Neural progenitor cell (in vitro differentiated cells): ENCODE measurements around the gene ZFAND5. TPM values are rescaled to one million over a fixed set of nuclear protein-coding genes. Genes with fewer than 3 reads are reported as not detected.

Source experiments
- DNase-seq: peaks from one replicate; pipeline ENCODE4 v3.0.0-alpha.2; 2016; ENCODE audit warnings: low spot score
- H2AFZ ChIP-seq: fragments of 200-600 bp; sonication (generic); replicated peaks from 2 replicates; pipeline ENCODE4 v1.6.1; 2016; ENCODE audit warnings: antibody characterized with exemption
- H3F3A ChIP-seq: fragments of 200-600 bp; sonication (generic); 2 replicates; pipeline ENCODE4 v1.6.1; 2016; ENCODE audit warnings: antibody characterized with exemption, low read depth
- H3K27ac ChIP-seq: fragments of 200-600 bp; sonication (generic); 2 replicates; pipeline ENCODE4 v1.5.1; 2016; ENCODE audit warnings: mild to moderate bottlenecking
- H3K27me3 ChIP-seq: fragments of 200-600 bp; sonication (generic); 2 replicates; pipeline ENCODE4 v1.6.1; 2016; ENCODE audit warnings: mild to moderate bottlenecking, moderate library complexity
- H3K36me3 ChIP-seq: fragments of 200-600 bp; sonication (generic); 2 replicates; pipeline ENCODE4 v1.5.1; 2016
- H3K4me1 ChIP-seq: fragments of 200-600 bp; sonication (generic); 2 replicates; pipeline ENCODE4 v1.6.1; 2016; ENCODE audit warnings: mixed run types
- H3K4me2 ChIP-seq: fragments of 200-600 bp; sonication (generic); 2 replicates; pipeline ENCODE4 v1.6.1; 2016
- H3K4me3 ChIP-seq: fragments of 200-600 bp; sonication (generic); 2 replicates; pipeline ENCODE4 v1.5.1; 2016
- H3K79me2 ChIP-seq: fragments of 200-600 bp; sonication (generic); 2 replicates; pipeline ENCODE4 v1.6.1; 2016; ENCODE audit warnings: low read depth
- H3K9ac ChIP-seq: fragments of 200-600 bp; sonication (generic); 2 replicates; pipeline ENCODE4 v1.6.1; 2016
- H3K9me3 ChIP-seq: fragments of 200-600 bp; sonication (generic); 2 replicates; pipeline ENCODE4 v1.5.1; 2016; ENCODE audit warnings: low read depth
- H4K20me1 ChIP-seq: fragments of 200-600 bp; sonication (generic); 2 replicates; pipeline ENCODE4 v1.6.1; 2016; ENCODE audit warnings: low read depth
- H3K27ac Mint-ChIP-seq: 3 replicates; pipeline ENCODE4 v1.8.0; 2021; ENCODE audit warnings: mixed read lengths
- H3K27me3 Mint-ChIP-seq: 2 replicates; pipeline ENCODE4 v1.8.0; 2022; ENCODE audit warnings: low read depth, mild to moderate bottlenecking, inconsistent platforms, moderate library complexity, mixed read lengths; ENCODE audit not compliant: insufficient read depth
- H3K36me3 Mint-ChIP-seq: 3 replicates; pipeline ENCODE4 v1.8.0; 2021; ENCODE audit warnings: mixed read lengths
- H3K4me1 Mint-ChIP-seq: 3 replicates; pipeline ENCODE4 v1.8.0; 2021; ENCODE audit warnings: mixed read lengths
- H3K4me3 Mint-ChIP-seq: 3 replicates; pipeline ENCODE4 v1.8.0; 2021; ENCODE audit warnings: mild to moderate bottlenecking, moderate library complexity, mixed read lengths
- H3K9me3 Mint-ChIP-seq: 3 replicates; pipeline ENCODE4 v1.8.0; 2020; ENCODE audit warnings: mixed read lengths
- EZH2 ChIP-seq: fragments of 200-600 bp; sonication (generic); IDR thresholded peaks from 2 replicates; pipeline ENCODE4 v1.6.1; 2017; ENCODE audit warnings: antibody characterized with exemption, mild to moderate bottlenecking, moderate library complexity
- EZH2phosphoT487 ChIP-seq: fragments of 200-600 bp; sonication (generic); IDR thresholded peaks from 2 replicates; pipeline ENCODE4 v1.6.1; 2017; ENCODE audit warnings: antibody characterized with exemption
- total RNA-seq: library from RNA; depleted of rRNA; stranded (reverse); fragments of >200 nt; gene quantifications from 2 replicates; pipeline ENCODE4 v1.2.3, GENCODE V29; 2015; ENCODE audit warnings: low replicate concordance
- TF ChIP-seq, protein P1 (sequence below): fragments of 200-600 bp; sonication (generic); IDR thresholded peaks from 2 replicates; pipeline ENCODE4 v1.5.1; 2017; ENCODE audit warnings: antibody characterized with exemption, mild to moderate bottlenecking

Gene ZFAND5
- total RNA-seq, 1 donor from 2014 or later = 162 TPM

GRCh38 chr9:72352911-72353388 is 12.1 kb downstream of the ZFAND5 start:
- Histone ChIP-seq H3F3A (peaks cover 48% of the 10 kb centered on the region), H2AFZ (no peak overlapping the region), H3K27me3 (no peaks in the 10 kb centered on the region), H4K20me1 (peaks cover 28% of the 10 kb centered on the region), H3K9ac (no peak overlapping the region), H3K4me1 (no peaks in the 10 kb centered on the region), H3K36me3 (peaks cover 21% of the 10 kb centered on the region), H3K4me2 (no peak overlapping the region), H3K27ac (no peak overlapping the region), H3K9me3 (no peaks in the 10 kb centered on the region), H3K4me3 (no peak overlapping the region), H3K79me2 (peaks cover 33% of the 10 kb centered on the region)
- DNase-seq = no peak
- Mint-ChIP-seq H3K27ac (no peak overlapping the region), H3K27me3 (no peaks in the 10 kb centered on the region), H3K4me1 (peaks cover 14% of the 10 kb centered on the region), H3K4me3 (no peak overlapping the region), H3K36me3 (peaks cover 37% of the 10 kb centered on the region), H3K9me3 (no peaks in the 10 kb centered on the region)
- TF ChIP-seq EZH2phosphoT487 (no peak), EZH2 (no peak)
- TF ChIP-seq, protein P1, sequence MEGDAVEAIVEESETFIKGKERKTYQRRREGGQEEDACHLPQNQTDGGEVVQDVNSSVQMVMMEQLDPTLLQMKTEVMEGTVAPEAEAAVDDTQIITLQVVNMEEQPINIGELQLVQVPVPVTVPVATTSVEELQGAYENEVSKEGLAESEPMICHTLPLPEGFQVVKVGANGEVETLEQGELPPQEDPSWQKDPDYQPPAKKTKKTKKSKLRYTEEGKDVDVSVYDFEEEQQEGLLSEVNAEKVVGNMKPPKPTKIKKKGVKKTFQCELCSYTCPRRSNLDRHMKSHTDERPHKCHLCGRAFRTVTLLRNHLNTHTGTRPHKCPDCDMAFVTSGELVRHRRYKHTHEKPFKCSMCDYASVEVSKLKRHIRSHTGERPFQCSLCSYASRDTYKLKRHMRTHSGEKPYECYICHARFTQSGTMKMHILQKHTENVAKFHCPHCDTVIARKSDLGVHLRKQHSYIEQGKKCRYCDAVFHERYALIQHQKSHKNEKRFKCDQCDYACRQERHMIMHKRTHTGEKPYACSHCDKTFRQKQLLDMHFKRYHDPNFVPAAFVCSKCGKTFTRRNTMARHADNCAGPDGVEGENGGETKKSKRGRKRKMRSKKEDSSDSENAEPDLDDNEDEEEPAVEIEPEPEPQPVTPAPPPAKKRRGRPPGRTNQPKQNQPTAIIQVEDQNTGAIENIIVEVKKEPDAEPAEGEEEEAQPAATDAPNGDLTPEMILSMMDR = no peak

- Histone ChIP-seq H3K9ac (no peak overlapping the region), H3K27ac (no peak overlapping the region), H3K79me2 (peaks cover 21% of the 10 kb centered on the region), H3K36me3 (peaks cover 10% of the 10 kb centered on the region), H3K4me2 (no peak overlapping the region), H4K20me1 (peaks cover 17% of the 10 kb centered on the region), H3K4me1 (no peaks in the 10 kb centered on the region), H3F3A (peaks cover 40% of the 10 kb centered on the region), H2AFZ (no peak overlapping the region), H3K4me3 (no peak overlapping the region), H3K9me3 (no peaks in the 10 kb centered on the region), H3K27me3 (no peaks in the 10 kb centered on the region)
- H3K9me3 Mint-ChIP-seq = no peaks in the 10 kb centered on the region
- no peaks in the 10 kb centered on the region for H3K27me3 Mint-ChIP-seq
- peaks cover 14% of the 10 kb centered on the region for H3K4me1 Mint-ChIP-seq
- no peak overlapping the region for H3K27ac Mint-ChIP-seq
- TF ChIP-seq, protein P1 = no peak
- TF ChIP-seq EZH2 (no peak), EZH2phosphoT487 (no peak)
- H3K4me3 Mint-ChIP-seq = no peak overlapping the region
- no peak for DNase-seq
- H3K36me3 Mint-ChIP-seq = peaks cover 30% of the 10 kb centered on the region
These were observed 13.2 kb downstream of the ZFAND5 start for GRCh38 chr9:72351538-72352453.

DNA sequence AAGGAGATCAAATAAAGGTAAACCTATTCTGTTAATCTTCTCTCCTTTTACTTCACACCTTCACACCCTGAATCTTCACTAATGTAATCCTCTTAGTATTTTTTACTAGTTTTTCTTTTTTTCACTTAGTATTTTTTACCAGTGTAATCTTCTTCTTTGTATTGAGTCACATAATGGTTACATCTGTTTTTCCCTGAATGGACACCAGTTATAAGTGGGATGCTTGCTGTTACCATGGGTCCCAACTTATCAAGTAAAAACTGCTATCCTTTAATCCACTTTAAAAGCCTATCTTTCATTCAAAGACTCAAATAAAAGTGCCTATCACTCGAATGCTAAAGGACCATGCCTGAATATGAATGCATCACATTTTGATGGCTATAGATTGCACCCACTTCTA is 15.1 kb downstream of the ZFAND5 start:
- no peaks in the 10 kb centered on the region for H3K27me3 Mint-ChIP-seq
- no peak overlapping the region for H3K4me3 Mint-ChIP-seq
- Histone ChIP-seq H3K4me3 (no peak overlapping the region), H3K9me3 (no peaks in the 10 kb centered on the region), H3K27ac (no peak overlapping the region), H3K27me3 (no peaks in the 10 kb centered on the region), H3K79me2 (peaks cover 4% of the 10 kb centered on the region), H4K20me1 (peaks cover 6% of the 10 kb centered on the region), H3K9ac (no peak overlapping the region), H2AFZ (no peak overlapping the region), H3K4me2 (no peak overlapping the region), H3K36me3 (peaks cover 8% of the 10 kb centered on the region), H3K4me1 (no peaks in the 10 kb centered on the region), H3F3A (peaks cover 31% of the 10 kb centered on the region)
- TF ChIP-seq EZH2phosphoT487 (no peak), EZH2 (no peak)
- TF ChIP-seq, protein P1 = no peak
- peaks cover 14% of the 10 kb centered on the region for H3K36me3 Mint-ChIP-seq
- peaks cover 14% of the 10 kb centered on the region for H3K4me1 Mint-ChIP-seq
- no peaks in the 10 kb centered on the region for H3K9me3 Mint-ChIP-seq
- H3K27ac Mint-ChIP-seq = no peak overlapping the region
- DNase-seq = no peak
